GM18867 (cell line): ENCODE measurements around the gene ACSM2A.
"Not testable (repeated sequence)": the region's sequence is repeated elsewhere in the genome, so short reads cannot be mapped to it uniquely, and the experiment has no call there.

ENCODE experiments used
- ATAC-seq: cut with Tn5 transposase; IDR thresholded peaks from one replicate; pipeline ENCODE4 v1.9.1; 2021; ENCODE audit warnings: mild to moderate bottlenecking, moderate library complexity; ENCODE audit not compliant: unreplicated experiment

ACSM2A gene, protein sequence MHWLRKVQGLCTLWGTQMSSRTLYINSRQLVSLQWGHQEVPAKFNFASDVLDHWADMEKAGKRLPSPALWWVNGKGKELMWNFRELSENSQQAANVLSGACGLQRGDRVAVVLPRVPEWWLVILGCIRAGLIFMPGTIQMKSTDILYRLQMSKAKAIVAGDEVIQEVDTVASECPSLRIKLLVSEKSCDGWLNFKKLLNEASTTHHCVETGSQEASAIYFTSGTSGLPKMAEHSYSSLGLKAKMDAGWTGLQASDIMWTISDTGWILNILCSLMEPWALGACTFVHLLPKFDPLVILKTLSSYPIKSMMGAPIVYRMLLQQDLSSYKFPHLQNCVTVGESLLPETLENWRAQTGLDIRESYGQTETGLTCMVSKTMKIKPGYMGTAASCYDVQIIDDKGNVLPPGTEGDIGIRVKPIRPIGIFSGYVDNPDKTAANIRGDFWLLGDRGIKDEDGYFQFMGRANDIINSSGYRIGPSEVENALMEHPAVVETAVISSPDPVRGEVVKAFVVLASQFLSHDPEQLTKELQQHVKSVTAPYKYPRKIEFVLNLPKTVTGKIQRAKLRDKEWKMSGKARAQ

DNA sequence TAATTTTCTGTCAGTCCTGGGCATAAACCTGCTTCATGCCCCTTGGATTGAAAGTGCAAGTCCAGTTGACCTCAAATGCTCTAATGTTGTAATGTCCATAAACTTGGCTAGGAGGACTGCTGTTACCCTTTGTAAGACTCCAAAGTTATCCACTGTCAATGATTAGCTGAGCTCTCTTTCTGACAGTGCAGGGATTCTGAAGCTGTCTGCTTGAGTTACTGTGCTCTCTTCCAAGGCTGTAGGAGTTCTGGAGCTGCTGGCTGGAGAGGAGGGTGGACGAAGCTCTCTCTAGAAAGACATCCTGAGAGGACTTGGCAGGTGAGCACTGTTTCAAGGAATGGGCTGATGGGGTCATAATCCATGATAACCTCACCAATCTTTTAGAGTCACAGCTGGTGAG is at the start of gene ACSM2A:
Gene ACSM2A, plus strand, starts transcription at position 158 of the 400 bp plus-strand sequence. CDS start 8,594 bp downstream, outside the sequence.
- ATAC-seq, result not testable (repeated sequence)

DNA sequence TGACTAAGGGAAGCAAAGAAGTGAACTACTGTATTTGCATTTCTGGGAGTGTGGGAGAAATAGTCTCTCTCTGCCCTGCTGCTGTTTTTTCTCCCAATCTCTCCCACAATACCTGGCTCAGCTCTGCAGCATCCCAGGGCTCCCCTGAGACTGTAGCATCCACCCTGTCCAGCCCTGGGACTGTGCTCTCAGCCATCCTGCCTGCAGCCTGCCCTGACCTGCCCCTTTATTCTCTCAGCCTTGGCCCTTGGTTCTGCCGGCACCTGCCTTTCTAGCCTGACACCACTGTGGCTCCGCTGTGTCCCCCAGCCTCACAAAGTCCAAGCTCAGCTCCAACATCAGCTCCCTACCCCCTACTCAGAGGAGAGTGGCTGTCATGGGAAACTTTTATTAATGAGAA is 48.7 kb upstream of the ACSM2A start:
- no peak for ATAC-seq

DNA sequence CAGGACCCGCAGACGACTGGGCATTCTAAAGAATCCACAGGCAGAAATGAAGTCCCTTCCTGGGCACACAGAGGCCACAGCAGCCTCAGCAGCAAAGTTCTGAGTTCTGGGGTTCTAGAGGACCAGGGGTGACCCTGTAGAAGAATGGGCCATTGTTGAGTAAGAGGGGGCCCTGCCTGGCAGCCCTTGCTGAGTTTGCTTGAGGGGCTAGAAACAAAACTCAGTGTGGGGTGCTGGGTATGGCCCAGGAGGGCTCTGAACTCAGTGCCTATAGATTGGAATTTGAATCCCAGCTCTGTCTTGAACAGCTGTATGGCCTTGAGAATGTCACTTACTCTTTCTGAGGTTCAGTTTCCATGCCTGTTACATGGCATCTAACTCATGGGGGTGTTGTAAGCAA is 46.7 kb upstream of the ACSM2A start, which contains the start of gene PDILT:
Gene PDILT, minus strand, starts transcription at position 101 of the 400 bp plus-strand sequence. CDS start 5,437 bp downstream, outside the sequence.
- ATAC-seq, result no peak

DNA sequence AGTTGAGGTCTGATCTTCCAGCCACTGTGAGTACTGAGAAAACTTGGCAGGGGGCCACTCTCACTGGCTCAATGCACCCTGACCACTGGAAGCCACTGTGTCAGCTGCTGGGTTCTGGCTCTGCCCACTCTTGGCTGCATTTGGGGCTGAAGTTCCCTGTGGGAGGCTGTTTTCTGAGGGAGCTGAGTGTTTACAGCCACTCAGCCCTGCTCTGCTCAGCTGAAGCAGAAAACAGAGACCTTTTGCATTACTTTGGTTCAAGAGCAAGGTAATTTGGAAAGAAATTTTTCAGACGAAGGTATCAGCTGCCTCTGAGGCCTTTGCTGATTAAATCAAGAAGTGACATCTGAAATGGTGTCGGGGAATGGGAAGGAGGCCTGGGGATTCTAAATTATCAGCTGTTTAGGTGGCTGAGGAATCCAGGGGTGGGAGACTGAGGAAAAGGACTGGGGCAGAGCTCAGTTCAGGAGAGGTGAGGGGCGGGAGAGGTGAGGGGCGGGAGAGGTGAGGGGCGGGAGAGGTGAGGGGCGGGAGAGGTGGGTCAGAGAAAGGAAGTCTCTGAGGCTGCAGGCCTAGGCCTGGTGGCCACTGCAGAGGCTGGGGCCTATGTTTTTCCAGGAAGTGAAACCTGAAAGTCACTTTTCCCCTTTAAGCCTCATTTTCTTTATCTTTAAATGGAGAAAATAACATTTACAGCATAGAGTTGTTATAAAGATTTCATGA is 41.8 kb upstream of the ACSM2A start, which contains the start of gene ACSM5:
Gene ACSM5, plus strand, starts transcription at position 137 of the 723 bp plus-strand sequence. CDS start 1,951 bp downstream, outside the sequence.
- no peak for ATAC-seq

DNA sequence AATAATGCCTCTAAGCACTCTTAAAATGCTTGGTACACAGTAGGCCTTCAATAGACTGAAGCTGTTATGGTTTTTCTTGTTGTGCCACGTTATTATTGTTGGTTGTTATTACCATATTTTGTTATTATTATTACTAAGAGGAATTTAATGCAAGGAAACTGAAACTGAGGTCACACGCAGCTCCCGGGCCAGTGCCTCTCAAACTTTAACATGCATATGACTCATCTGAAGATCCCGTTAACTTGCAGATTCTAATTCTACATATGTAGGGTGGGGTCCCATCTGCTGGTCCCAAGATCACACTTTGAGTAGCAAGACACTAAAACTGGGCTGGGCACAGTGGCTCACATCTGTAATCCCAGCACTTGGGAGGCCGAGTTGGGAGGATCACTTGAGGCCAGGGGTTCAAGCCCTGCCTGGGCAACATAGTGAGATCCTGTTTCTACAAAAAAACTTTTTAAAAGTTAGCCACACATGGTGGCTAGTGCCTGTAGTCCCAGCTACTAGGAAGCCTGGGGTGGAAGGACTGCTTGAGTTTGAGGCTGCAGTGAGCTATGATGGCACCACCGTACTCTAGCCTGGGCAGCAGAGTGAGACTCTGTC is 41.1 kb upstream of the ACSM2A start:
- ATAC-seq, result no peak

DNA sequence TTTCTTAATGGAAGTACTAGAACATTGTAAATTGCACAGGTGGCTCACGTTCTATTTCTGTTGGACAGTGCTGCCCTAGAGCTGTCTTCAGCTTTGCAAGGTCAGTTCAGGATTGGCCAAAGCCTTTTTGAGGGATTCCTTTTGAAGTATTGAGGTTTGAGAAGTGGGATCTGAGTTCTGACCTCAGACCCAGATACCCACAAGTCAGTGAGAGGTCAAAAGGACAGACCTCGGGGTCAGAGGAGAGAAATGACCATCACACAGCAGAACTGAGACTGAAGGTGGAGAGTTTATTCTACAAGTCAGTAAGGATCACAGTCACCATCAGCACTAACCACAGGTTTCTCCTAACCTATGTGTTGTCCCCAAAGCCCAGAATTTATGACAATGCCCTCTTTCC is 40.3 kb upstream of the ACSM2A start:
- no peak for ATAC-seq

DNA sequence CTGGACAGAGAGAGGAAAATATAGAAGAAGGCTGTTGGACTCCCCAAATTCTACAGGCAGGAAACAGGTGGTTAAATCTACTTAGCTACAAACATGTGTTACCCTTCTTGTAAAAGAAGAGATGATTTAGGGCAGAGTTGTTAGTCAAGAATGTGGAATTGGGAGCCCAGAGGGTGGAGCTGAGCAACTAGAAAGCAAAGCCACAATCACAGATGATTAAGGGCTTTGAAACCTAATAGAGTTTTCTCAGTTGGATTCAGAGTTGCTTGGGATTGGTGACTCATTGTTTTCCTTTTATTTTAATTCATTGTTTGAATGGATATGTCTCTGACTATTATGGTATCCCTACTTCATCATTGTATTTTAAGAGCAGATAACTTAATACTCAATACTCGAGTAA is 35.8 kb upstream of the ACSM2A start:
- ATAC-seq, result no peak

DNA sequence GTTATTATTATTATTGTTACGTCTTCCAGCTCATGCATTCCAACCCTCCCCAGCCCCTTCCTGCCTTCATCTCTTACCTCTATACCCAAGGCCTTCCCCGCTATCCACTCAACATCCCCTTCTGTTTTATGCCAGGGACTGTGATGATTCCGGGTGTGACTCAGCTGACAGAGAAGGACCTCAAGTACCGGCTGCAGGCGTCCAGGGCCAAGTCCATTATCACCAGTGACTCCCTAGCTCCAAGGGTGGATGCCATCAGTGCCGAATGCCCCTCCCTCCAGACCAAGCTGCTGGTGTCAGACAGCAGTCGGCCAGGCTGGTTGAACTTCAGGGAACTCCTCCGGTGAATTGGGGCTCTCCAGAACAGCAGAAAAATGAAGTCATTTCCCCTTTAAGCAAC is 32.2 kb upstream of the ACSM2A start:
- ATAC-seq, result not testable (repeated sequence)

DNA sequence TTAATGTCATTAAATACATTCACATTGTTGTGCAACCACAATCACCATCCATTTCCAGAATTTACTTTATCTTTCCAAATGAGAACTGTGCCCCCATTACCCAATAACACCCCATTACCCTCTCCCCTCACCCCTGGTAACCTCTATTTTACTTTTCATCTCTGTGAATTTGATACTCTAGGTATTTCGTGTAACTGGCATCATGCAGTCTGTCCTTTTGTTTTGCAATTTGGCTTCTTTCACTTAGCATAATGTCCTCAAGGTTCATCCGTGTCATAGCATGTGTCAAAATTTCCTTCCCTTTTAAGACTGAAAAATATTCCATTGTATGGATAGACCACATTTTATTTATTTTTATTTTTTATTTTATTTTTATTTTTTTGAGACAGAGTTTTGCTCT is 29.6 kb upstream of the ACSM2A start:
- ATAC-seq, result not testable (repeated sequence)

DNA sequence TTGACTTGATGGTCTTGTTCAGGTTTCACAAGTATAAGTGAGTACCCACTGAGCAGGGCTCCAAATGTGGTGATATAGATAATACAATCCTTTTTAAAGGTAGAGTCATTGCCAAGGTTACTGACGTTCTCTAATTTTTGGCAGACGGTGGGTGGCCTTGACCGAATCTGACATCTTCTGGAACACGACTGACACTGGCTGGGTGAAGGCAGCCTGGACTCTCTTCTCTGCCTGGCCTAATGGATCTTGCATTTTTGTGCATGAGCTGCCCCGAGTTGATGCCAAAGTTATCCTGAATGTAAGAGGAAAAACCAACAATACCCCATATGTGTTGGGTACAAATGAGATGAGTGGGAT is 27.6 kb upstream of the ACSM2A start:
- ATAC-seq, result not testable (repeated sequence)

DNA sequence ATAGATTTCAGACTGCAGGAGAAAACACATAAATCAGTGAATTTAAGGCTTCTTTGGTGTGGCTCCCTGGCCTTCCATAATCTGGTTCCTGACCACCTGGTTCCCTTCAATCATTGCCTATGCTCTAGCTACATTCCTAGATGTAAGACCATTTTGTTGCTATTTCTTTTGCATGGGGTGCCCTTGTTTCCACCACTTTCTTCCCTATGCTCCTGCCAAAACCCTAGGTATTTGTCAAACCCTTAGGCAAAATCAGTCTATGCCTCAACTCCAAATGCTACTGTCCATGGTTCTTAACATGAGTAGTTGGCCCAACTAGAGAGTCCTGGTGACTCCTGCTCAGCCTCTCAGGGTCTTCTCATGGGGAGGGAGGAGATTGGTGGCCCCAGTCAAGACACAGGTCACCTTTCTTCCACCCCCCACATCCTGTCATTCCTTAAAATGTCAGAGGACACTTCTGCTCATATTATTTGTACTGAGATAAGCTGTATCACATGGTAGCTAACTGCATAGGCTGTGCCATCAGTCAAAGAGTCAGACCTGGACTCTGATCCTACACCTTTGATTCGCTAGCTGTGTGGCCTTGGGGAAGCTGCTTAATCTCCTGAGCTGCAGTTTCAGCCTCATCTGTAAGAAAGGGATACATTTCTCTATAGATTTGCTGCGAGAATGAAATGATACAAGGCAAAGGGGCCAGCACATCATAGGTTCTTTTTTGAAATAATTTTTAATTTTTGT is 27.0 kb upstream of the ACSM2A start:
- ATAC-seq, result no peak

DNA sequence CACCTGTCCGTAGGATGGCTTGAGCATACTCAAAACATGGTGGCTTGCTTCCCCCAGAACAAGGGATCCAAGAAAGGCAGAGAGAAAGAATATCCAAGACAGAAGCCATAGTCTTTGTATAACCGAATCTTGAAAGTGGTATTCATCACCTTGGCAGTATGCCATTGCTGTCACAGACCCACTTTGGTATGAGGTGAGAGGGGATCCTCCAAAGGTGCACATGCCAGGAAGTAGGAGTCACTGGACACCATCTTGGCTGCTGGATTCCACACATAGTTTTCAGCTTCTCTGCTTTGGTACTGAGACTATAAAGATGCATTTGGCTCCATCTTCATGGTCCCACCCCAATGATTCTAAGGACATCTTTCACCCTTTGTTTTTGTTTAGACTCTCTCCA is 23.9 kb upstream of the ACSM2A start:
- ATAC-seq, result not testable (repeated sequence)

DNA sequence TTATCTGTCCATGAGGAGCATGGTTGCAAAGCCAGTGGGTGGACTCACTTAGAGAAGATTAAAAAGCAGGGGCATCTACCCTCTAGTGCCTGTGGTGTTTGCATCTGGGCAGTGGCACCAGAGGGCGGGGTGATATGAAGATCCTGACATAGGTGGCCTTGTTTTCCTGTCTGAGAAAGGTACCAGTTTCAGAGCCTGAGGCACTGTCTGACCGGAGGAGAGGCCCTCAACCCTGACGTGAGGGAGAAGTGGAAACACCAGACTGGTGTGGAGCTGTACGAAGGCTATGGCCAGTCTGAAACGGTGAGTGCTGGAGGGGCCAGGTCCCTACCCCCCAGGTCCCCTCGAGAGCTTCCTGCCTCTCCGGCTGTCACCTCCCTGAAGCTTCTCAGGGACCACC is 21.8 kb upstream of the ACSM2A start:
- ATAC-seq, result not testable (repeated sequence)

DNA sequence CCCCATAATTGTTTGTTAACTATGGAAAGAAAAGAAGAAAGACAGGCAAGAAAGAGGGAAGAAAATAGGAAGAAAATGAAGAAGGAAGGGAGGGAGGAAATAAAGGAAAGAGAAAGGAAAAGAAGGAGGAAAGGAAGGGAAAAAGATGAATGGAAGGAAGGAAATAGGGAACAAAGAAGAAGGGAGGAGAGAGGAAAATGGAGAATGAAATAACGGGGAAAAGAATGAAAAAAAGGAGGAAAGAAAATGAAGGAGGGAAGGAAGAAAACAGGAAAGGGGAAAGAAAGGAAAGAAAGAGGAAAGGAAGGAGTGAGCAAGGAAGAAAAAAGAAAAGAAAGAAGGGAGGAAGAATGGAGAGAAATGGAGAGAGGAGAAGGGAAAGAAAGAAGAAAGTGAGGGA is 20.8 kb upstream of the ACSM2A start:
- ATAC-seq, result not testable (repeated sequence)

DNA sequence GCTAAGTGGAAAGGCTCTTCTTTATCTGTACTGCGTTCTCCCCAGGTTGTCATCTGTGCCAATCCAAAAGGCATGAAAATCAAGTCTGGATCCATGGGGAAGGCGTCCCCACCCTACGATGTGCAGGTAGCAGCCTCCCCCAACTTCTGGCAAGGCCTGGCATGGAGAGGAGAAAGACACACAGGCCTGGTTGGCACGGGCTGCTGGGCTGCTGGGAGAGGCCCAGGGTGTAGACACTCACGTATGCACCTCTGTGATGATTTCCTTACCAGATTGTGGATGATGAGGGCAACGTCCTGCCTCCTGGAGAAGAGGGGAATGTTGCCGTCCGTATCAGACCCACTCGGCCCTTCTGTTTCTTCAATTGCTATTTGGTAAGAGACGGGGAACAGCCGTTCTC is 20.4 kb upstream of the ACSM2A start:
- ATAC-seq, result no peak

DNA sequence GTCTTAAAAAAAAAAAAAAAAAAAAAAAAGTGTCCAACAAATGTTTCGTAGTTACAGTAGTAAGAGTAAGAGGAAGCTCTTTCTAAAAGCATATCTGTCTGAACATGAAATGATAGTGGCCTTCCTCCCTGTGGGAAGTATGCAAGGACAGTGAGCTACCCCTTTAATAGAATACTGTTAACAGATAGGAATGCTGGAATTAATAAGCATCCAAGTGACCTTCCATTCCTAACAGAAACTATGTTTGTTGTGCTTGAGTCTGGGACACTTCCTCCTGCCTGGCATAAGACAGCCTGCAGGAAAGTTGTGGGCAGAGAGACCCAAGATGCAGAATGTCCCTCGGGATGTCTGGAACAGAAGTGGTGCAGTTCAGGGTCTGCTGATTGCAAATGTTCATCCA is 12.4 kb upstream of the ACSM2A start:
- not testable (repeated sequence) for ATAC-seq

DNA sequence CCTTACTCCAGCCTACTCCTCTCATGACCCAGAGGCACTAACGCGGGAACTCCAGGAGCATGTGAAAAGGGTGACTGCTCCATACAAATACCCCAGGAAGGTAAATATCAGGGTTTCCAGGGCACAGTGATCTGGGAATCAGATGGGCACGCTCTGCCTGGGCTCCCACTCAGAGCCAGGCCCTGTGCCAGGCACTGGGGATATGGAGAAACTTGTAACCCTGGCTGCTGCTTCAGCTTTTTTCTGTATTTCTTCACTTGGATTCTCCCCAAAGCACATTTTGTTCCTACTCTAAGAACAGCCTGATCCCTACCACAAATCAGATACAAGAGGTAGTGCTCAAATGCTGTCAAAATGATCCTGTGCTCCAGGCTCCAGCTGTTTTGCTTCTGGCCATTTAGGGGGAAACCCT is 11.5 kb upstream of the ACSM2A start:
- not testable (repeated sequence) for ATAC-seq

DNA sequence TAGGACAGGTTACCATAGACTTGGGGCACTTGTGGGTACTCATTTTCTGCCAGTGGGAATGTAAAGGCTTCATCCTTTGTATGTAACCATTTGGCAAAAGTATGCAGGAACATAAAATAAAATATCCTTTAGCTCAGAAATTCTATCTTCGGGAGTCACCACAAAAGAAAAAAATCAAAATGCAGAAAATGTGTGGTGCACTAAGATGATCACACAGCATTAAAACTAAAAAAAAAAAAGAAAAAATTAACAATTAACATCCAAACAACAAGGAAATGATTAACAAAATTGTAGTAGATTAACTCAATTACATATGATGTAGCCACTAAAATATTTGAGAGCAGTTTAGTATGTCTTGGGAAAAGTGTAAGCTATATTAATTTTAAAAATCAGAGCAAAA is 10.6 kb upstream of the ACSM2A start:
- ATAC-seq, result not testable (repeated sequence)

DNA sequence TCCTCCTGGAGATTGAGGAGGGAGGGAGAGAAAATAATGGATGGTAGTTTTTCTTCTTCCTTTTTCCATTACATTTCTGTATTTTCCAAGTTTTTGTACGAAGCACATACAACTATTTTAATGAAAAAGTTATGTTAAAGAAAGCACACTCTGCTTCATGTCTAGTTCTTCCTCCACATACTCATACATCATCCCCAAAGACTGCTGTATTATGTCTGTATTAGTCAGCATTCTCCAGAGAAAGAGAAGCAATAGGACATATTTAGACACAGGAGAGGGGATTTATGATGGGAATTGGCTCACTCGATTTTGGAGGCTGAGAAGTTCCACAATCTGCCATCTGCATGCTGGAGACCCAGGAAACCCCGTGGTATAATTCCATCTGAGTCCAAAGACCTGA is 10.1 kb upstream of the ACSM2A start:
- ATAC-seq, result no peak

DNA sequence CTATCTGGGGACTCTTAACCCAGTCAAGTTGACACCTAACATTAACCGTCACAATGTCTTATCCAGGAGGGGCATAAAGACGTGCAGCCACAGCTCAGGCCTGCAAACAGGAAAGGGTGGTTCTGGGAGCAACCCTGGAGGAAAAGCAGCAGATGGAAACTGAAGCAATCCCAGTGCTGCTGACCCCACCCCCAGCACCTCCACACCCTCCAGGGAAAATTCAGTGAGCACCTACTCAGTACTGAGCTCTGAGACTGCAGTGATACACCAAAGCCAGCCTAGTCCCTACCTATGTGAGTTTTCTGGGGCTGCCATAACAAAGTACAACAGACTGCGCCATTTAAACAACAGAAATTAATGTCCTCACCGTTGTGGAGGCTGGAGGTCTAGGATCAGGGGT is 9.5 kb upstream of the ACSM2A start:
- ATAC-seq, result not testable (repeated sequence)
